Stimulated activated naive CD8-positive, alpha-beta T cell treated with anti-CD3 and anti-CD28 coated beads, Interleukin-15, amount 100 ng/mL, for 72 hours (primary cell): ENCODE results near the gene AHRR.

Experiments
- ATAC-seq: fragments of 150-1000 bp; cut with Tn5 transposase; 2 replicates; pipeline ENCODE4 v1.10.0; 2021; ENCODE audit warnings: mild to moderate bottlenecking, moderate library complexity
- DNase-seq, 2 donors: peaks; one replicate each; pipeline ENCODE4 v3.0.0; 2021 to 2022
- H3K27ac Mint-ChIP-seq, 2 donors: one replicate each; pipeline ENCODE4 v1.8.0; 2022; ENCODE audit warnings: mild to moderate bottlenecking in 2 of 2, mixed read lengths in 2 of 2, moderate library complexity in 2 of 2
- H3K27me3 Mint-ChIP-seq: one replicate; pipeline ENCODE4 v1.8.0; 2022; ENCODE audit warnings: mixed read lengths
- H3K4me1 Mint-ChIP-seq: one replicate; pipeline ENCODE4 v1.8.0; 2022; ENCODE audit warnings: mild to moderate bottlenecking, mixed read lengths
- H3K4me3 Mint-ChIP-seq, 2 donors: one replicate each; pipeline ENCODE4 v1.8.0; 2022; ENCODE audit warnings: mild to moderate bottlenecking in 2 of 2, mixed read lengths in 2 of 2, moderate library complexity in 1 of 2
- H3K9me3 Mint-ChIP-seq, 2 donors: one replicate each; pipeline ENCODE4 v1.8.0; 2022; ENCODE audit warnings: mixed read lengths in 2 of 2

The AHRR gene

GRCh38 chr5:345404-346195 is 24.1 kb downstream of the AHRR start:
- no peak for DNase-seq
- ATAC-seq: no peak
- Mint-ChIP-seq H3K4me3 (peak overlapping the region; percentile 13 to 88), H3K27ac (peak overlapping the region; percentile 67 to 78), H3K4me1 (peaks cover 70% of the 10 kb centered on the region), H3K9me3 (no peaks in the 10 kb centered on the region), H3K27me3 (no peaks in the 10 kb centered on the region)

- DNase-seq: no peak
- Mint-ChIP-seq H3K9me3 (no peaks in the 10 kb centered on the region), H3K4me3 (peak overlapping the region; percentile 13 to 88), H3K27ac (peak overlapping the region in 1 of 2 donors; percentile 28), H3K27me3 (no peaks in the 10 kb centered on the region), H3K4me1 (peaks cover 72% of the 10 kb centered on the region)
- no peak for ATAC-seq
Observed at GRCh38 chr5:346229-346935, 24.9 kb downstream of the AHRR start.

GRCh38 chr5:347712-348284 is 26.3 kb downstream of the AHRR start:
- Mint-ChIP-seq H3K9me3 (no peaks in the 10 kb centered on the region), H3K27me3 (no peaks in the 10 kb centered on the region), H3K4me1 (peaks cover 70% of the 10 kb centered on the region), H3K4me3 (no peak overlapping the region), H3K27ac (no peak overlapping the region)
- ATAC-seq (no peak), DNase-seq (no peak)

GRCh38 chr5:348726-349125 is 27.2 kb downstream of the AHRR start:
- H3K4me3 Mint-ChIP-seq: no peak overlapping the region
- H3K4me1 Mint-ChIP-seq: peaks cover 61% of the 10 kb centered on the region
- no peak overlapping the region for H3K27ac Mint-ChIP-seq

DNA sequence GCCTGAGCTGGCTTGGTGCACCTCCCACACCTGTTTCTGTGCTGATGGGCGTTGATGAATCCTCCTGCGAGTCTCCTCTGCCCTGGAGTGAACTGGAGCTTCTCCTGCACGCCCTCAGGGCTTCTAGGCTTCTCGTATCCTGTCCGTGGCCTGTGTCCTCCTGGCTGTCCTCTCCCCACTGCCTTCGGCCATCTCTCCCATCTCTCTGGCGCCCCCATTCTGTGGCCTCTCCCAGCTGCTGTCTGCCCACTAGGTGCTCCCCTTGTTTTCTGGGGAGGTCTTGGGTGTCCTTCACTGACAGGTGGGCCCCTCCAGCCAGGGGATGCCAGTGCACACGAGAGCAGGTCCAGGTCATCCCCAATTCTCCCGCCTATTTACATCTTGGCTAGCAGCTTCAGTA is 28.8 kb downstream of the AHRR start:
- ATAC-seq (no peak), DNase-seq (no peak)
- Mint-ChIP-seq H3K4me3 (no peak overlapping the region), H3K4me1 (peaks cover 48% of the 10 kb centered on the region), H3K27me3 (no peaks in the 10 kb centered on the region), H3K9me3 (no peaks in the 10 kb centered on the region), H3K27ac (no peak overlapping the region)

More at GRCh38 chr5:348726-349125, 27.2 kb downstream of the AHRR start:
- no peak for ATAC-seq
- DNase-seq: no peak
- Mint-ChIP-seq H3K9me3 (no peaks in the 10 kb centered on the region), H3K27me3 (no peaks in the 10 kb centered on the region)

GRCh38 chr5:351084-351920 is 29.8 kb downstream of the AHRR start:
- no peak overlapping the region for H3K4me3 Mint-ChIP-seq
- peaks cover 39% of the 10 kb centered on the region for H3K4me1 Mint-ChIP-seq
- no peaks in the 10 kb centered on the region for H3K27me3 Mint-ChIP-seq
- H3K9me3 Mint-ChIP-seq: no peaks in the 10 kb centered on the region
- no peak for DNase-seq
- no peak for ATAC-seq
- H3K27ac Mint-ChIP-seq: no peak overlapping the region

- H3K9me3 Mint-ChIP-seq: no peaks in the 10 kb centered on the region
- H3K4me3 Mint-ChIP-seq: no peak overlapping the region
- no peaks in the 10 kb centered on the region for H3K27me3 Mint-ChIP-seq
- peaks cover 33% of the 10 kb centered on the region for H3K4me1 Mint-ChIP-seq
- no peak overlapping the region for H3K27ac Mint-ChIP-seq
- ATAC-seq (no peak), DNase-seq (no peak)
Observed at GRCh38 chr5:351921-352245, 30.4 kb downstream of the AHRR start.

DNA sequence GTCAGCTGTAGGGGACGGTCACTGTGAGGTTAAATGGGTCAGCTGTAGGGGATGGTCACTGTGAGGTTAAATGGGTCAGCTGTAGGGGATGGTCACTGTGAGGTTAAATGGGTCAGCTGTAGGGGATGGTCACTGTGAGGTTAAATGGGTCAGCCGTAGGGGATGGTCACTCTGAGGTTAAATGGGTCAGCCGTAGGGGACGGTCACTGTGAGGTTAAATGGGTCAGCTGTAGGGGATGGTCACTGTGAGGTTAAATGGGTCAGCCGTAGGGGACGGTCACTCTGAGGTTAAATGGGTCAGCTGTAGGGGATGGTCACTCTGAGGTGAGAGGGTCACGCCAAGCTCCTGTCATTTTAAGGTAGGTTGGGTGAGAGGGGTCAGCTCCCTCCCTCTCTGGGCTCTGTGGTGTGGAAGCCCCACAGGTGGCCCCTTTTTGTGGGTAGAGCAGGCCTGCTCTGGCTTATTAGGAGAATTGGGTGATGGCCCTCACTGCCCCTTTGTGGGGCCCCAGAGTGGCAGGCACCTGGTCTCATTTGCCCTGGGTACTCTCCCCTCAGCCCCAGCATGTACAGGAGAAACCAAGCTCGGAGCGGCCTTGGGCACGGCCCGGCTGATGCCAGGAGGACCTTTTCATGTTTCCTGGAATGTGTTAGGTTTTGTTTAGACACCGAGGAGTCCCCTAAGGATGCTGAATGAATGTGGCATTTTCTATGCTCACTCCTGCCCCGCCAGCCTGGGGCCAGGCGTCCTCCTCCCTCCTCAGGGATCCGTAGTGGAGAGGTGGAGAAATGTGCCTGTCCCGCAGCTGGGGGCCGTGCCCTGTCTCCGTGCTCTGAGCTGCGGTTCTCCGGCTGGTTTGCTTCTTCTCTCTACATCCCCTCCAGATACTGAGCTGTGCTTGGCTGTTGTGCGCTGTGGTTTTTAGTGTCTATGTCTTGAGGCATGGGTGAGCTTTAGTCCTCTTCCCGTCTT is 31.4 kb downstream of the AHRR start:
- Mint-ChIP-seq H3K9me3 (no peaks in the 10 kb centered on the region), H3K4me1 (peaks cover 23% of the 10 kb centered on the region), H3K27ac (peak overlapping the region in 1 of 2 donors; percentile 27), H3K27me3 (no peaks in the 10 kb centered on the region), H3K4me3 (no peak overlapping the region)
- peak; percentile 66 for ATAC-seq
- DNase-seq: no peak

DNA sequence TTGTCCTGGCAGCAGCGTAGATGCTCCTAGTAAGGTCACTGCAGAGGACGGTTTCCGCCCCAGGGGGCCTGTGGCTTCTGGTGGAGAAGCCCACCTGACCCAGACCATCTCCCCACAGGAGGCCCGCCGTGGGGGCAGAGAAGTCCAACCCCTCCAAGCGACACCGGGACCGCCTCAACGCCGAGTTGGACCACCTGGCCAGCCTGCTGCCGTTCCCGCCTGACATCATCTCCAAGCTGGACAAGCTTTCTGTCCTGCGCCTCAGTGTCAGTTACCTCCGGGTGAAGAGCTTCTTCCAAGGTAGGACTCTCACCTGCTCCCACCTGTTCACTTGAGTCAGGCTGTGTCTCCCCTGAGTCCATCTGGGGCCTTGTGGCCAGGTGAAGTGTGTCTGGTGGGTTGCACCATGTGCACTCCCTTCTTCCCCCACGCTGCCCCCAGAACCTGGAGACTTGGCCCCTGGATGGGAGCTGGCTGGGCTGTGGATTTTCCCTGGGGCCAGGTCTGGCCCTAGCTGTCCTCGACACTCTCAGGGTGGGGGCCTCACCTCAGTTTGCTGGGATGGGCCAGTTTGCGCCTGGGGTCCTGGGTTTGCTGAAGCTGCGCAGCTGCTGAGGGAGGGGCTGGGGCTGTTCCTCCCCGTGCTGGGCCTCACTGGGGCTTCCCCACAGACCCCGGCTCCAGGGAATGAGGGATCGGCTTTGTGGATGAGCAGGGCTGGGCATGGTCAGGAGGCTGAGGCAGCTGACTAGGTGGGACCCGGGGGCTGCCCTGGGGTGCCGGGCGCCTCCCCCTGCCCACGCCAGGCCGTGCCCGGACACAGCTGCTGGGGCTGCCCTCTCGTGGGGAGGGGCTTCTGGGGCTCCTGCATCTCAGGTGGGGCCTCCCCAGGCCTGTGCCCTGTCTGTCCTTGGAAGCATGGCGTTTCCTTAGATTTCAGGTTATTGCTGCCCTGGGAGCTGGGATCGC is 32.4 kb downstream of the AHRR start:
- Mint-ChIP-seq H3K4me3 (no peak overlapping the region), H3K9me3 (no peaks in the 10 kb centered on the region), H3K27me3 (no peaks in the 10 kb centered on the region), H3K4me1 (peaks cover 13% of the 10 kb centered on the region), H3K27ac (peak overlapping the region in 1 of 2 donors; percentile 42)
- DNase-seq: no peak
- peak; percentile 26 for ATAC-seq

DNA sequence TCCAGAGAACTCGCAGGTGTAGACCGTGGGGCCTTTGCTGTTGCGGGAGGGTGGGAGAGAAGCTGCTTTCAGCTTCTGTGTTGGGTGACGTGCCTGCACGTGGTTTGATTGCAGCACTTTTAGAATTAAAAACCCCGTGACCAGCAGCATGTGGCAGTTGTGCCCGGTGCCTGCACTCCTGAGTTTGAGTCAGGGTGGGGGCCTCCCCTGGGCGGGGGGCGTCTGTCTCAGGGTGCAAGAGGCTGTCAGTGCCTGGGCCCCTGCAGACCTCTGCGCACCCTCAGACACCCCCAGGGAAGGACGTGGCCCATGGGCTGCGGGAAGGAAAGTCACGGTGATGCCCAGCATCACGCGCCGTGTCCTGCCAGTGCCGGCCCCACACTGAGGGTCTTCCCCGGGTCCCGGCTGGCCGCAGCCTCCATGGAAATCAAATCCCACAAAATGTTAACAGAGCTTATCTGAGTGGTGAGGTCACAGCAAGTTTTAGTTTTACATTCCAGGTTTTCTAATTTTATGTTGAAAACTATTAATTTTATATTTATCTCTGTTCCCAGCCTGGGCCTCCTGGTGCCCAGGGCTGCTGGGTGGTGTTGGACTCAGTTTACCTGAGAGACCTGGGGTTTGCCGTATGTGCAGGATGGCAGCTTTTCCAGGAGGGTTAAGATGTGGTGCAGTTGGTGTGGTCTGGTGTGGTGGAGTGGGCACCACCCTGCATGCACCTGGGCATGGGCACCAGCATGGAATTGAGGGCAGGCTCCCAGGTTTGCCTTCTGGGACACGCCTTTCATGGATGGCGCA is 33.3 kb downstream of the AHRR start:
- Mint-ChIP-seq H3K9me3 (no peaks in the 10 kb centered on the region), H3K27ac (no peak overlapping the region), H3K4me3 (no peak overlapping the region), H3K27me3 (no peaks in the 10 kb centered on the region), H3K4me1 (peaks cover 13% of the 10 kb centered on the region)
- ATAC-seq: no peak
- DNase-seq: no peak

DNA sequence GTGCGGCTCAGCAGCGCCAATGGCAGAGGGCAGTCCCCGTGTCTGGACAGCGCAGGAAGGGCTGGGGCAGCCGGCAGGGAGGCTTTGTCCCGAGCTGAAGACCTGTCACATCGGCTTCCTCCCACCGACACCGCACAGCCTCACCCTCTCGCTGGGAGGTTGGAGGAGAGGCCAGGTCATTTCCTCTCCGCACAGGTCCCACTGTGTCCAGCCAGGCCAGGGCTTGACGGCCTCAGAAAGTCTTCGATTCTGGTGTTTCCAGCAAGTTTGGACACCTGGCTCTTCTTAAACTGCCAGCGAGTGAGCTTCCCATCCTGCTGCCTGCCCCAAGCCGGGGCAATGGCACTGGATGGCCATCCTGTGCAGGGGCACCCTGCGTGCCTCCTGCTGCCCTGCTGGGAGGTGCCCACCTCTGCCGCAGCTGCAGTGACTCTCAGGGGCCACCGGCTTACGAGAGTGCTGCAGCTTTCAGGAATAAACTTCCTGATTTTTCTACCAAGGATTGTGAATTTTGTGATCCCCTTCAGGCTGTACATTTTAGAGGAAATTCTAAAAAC is 33.9 kb downstream of the AHRR start:
- Mint-ChIP-seq H3K9me3 (no peaks in the 10 kb centered on the region), H3K4me1 (peaks cover 13% of the 10 kb centered on the region), H3K27me3 (no peaks in the 10 kb centered on the region), H3K27ac (no peak overlapping the region), H3K4me3 (no peak overlapping the region)
- no peak for ATAC-seq
- DNase-seq: no peak

GRCh38 chr5:355958-356357 is 34.4 kb downstream of the AHRR start:
- no peaks in the 10 kb centered on the region for H3K9me3 Mint-ChIP-seq
- DNase-seq (no peak), ATAC-seq (no peak)
- peaks cover 13% of the 10 kb centered on the region for H3K4me1 Mint-ChIP-seq
- no peaks in the 10 kb centered on the region for H3K27me3 Mint-ChIP-seq
- H3K27ac Mint-ChIP-seq: peak overlapping the region in 1 of 2 donors; percentile 80
- no peak overlapping the region for H3K4me3 Mint-ChIP-seq
